GM18511 (cell line): Measurements from ENCODE around the gene FCRL5.
"Not testable (repeated sequence)": the region's sequence is repeated elsewhere in the genome, so short reads cannot be mapped to it uniquely, and the experiment has no call there.

Source experiments
- ATAC-seq: cut with Tn5 transposase; IDR thresholded peaks from one replicate; pipeline ENCODE4 v1.9.1; 2021; ENCODE audit warnings: mild to moderate bottlenecking, moderate library complexity; ENCODE audit not compliant: unreplicated experiment

Gene FCRL5

DNA sequence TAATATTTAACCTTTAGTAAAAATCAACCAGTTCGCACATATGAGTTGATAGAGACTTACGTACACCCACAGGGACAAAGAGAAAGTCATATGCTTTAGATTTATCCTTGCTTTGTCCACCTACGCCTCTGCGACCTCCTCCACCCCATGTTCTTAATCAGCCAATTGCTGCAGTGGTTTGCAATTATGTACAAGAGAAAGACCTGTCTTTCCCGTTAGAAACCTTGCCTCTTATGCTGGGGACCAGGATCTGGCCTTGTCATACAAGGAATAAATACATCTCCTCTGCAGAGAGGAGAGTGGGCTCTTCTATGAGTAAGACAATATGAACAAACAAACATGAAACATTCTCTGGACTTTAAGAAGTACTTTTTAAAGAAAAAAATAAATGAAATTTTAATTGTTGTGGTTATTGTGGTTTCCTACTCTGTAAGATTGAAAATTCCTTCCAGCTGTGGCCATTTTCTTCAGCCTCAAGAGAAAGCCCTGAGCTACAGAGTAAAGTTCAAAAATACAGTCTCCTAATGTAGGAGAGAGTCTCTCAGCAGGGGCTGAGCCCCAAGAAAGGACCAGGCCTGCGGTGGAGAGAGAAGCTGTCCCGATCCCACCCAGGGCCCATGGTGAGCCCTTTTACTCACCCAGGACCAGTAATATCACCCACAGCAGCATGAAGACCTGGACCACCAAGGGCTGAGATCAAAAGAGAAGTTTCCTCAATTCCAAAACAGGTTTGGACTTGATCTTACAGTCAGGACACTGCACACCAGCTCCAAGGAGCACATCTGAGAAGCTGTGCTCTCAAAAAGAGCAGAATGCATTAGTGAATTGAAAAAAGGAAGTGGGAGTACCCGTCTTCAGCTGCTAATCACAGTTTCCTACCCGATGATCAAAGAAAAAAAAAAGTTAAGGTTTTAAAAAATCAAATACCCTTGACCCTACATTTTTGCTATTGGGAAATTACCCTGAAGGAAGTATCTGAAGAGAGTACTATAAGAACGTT is at the start of gene FCRL5:
FCRL5 (minus strand) TSS at position 822 of the 1,000 bp plus-strand sequence; CDS start at position 669, 153 bp downstream.
- ATAC-seq: peak; percentile 83

DNA sequence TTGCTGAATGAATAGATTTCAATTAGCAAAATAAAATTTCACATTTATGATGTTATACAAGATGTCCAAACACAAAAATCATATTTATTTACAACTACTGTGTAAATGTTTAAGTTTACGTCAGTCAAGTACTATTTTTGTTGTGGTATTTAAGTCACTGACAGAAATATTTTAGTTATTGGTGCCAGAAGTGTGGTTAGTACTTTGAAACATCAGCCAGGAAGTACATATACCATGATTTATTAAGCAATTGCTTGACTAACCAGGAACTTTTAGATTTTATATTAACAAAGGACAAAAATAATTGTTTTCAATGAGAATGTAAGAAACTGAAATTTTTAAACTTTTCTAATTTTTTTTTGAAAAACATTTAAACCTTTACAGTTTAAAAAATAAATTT is 47.9 kb upstream of the FCRL5 start:
- ATAC-seq: no peak

DNA sequence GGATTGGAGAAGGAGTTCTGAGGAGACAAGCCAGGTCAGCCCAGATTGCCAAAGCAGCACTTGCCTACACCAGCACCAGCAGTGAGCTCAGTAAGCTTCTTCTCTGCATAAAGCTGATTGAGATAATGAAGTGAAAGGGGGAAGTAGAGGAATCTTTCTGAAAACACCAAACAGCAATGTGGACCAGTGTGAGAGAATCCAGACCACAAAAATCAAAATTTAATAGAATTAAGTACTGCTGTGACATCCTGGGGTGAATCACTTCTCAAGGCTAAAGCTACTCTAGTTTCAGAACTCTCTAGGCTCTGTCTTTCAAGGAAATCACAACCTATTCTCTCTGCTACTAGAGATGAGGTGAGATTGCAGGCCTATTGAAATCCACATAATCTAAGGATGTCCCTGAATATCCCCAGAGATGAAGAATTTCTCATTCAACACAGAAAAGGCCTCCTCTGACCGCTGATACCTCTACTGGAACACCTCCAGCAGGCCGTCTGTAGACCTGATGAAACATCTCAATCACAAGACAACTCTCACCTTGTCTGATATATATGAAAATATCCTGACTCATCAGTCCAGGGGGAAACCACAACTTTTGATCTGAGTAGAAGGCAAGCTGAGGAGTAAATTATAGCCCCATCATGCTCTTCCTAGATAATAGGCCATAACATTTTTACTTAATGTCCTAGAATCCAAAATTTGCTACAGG is 45.8 kb upstream of the FCRL5 start, which contains the start of gene FCRL4:
FCRL4 (minus strand) TSS at position 127 of the 709 bp plus-strand sequence. CDS start 141 bp downstream, outside the sequence.
- ATAC-seq: peak; percentile 78

DNA sequence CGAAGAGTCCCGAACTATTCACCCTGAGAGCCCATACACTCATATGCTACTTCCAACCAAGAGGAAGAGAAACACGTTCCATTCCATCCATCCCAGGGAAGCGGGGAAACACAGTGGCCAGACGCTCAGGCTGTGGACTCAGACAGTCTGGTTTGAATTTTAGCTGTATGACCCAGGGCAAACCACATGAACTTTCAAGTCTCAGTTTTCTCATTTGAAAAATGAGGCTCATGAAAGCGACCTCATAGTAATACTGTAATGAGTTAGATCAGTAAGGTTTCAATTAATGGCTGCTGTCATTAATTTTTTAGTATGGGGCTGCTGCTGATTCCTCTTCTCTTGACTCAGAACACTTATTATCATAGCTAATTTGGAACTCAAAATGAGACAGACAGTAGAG is 44.1 kb upstream of the FCRL5 start:
- peak; percentile 46 for ATAC-seq

DNA sequence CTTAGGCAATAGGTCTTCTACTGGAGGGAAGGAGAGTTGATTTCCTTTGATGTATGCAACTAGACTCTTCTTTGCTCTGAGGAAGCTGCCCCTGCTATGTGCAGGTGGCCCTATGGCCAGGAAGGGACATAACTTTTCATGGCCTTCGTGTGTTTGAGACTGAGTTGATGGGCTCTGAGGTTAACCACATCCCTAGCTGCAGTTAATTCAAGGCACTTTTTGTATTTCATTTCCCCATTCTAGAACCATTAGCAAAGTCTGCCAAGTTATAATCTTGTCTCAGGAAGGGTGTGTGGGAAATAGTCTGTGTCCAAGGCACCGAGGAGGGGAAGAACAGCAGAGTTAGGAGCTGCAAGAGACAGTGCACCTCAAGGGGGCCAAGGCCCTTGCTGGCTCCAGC is 43.0 kb upstream of the FCRL5 start:
- peak; percentile 72 for ATAC-seq

DNA sequence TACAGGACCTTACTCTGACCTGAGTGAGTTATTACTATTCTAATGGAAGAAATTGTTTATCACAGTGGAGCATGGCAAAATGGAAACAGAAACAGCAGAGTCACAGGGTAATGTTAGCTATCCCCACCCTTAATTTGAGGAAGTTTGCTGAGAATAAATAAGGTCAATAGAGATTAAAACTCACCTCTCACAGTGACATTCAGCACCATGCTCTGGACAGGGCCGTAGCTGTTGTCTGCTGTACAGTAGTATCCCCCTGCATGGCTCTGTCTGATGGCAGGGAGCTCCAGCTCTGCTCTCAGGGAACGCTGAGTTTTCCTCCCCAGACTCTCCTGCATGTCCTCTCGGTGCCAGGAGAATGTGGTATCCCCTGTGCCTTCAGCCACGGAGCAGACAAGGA is 33.7 kb upstream of the FCRL5 start:
- no peak for ATAC-seq

DNA sequence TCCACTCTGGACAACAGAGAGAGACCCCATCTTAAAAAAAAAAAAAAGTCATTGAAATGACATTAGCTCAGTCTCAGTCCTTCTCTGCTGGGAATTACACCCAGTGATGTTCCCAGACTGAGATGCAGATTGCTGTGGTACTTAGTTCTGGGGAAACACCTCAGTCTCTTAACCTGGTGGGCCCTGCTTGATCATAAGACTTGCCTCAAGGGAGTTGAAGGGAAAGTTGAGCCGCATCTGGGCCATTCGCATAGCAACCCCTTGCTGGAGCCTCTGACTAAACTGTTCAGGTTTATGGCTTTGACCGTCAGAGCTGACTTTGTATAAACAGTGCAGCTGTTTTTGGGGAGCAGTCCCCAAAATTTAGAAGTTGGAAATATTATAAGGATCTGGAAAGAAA is 32.2 kb upstream of the FCRL5 start:
- ATAC-seq: no peak

DNA sequence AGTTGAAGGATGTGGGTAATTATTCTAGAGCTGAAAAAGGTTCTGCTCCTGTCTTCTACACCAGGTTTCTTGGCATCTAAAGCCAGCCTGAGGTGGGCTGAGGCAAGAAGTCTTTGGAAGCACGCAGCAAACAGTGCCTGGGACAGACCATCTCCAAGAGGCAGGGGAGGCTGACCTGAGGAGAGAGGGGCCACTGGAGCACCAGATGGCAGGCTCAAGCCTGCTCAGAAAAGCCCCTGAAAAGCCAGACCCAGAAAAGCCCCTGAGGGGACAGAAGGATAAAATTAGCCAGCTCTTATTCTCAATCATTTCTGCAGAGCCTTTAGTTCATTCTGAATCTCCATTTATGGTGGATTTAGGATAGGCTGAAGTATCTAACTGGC is 28.5 kb upstream of the FCRL5 start:
- no peak for ATAC-seq

DNA sequence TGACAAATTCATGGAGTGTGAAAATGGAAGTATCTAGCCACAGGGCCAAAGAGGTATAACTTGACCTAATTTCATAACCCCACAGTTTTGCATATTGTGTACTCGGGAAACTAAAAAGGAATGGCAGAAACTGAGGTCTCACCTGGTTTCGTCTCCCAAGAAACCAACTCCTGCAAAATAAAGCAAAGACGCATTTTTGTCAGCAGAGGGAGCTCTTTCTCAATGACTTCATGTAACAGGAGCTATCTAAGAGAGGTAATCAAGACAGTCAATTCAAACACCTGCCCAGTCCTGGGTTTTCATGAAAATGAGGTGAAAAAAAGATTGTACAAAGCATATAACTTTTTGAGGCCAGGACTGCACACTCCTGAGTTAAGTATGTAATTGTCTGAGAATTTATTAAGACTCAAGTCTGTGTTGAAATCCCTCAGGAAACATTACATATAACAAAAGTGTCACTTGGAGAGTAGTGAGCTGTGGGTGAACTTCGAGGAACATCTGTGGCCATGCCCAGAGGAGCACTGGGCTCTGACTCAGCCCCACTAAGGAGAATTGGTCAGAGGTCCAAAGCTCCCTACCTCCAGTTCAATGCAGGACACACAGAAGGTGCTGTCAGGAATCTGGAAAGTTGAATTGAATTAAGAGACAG is 28.0 kb upstream of the FCRL5 start:
- ATAC-seq: no peak

DNA sequence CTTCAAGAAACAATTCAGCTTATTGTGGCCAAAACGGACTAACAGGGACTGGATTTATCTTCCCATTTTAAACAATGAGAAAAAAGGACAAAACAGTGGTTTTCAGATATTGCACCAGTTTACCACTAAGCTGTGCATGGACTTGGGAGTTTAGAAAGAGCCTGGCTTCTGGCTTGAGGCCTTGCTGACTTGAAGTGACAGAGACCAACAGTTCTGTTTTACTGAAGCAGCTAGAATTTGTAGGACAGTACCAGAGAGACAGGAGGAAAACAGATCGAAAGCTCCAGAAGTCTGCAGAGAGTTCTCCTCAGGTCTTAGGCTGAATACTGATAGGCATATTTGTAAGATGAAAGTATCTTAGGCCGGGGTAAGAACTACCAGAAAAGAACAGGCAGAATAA is 25.1 kb upstream of the FCRL5 start:
- no peak for ATAC-seq

DNA sequence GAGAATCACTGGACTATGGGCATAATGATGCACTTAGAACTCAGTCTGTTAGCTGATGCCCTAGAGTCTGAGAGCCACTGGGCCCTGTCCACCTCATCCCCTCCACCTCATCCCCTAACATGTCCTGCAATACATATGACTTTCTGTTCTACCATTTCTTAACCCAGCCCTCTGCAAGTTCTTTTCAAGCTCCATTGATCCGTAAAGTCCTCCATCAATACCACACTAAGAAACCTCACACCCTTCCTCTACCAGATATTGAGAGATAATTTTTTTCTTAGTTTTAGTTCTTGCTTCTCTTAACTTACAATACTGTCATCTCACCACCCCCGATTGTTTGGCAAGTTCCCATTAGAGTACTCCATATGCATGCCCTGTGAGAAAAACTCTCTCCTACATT is 23.4 kb upstream of the FCRL5 start:
- ATAC-seq: peak; percentile 89

DNA sequence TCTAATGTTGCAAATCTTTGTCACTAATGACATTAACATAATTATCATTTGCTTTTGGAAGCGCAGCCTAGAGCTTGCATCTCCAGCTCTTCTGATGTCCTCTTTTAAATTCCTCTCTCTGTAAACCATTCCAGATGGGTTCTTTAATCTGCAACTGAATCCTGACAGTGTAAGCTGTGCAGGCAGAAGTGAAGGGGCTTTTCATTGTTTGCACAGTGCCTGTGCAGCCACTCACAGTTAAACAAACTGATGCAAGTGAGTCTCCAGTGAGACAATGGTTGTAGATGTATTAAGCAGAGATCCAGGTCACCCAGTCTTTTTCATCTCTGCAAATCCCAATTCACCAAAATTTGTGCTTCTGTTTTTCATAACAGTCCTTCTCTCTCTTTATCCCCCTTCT is 22.5 kb upstream of the FCRL5 start:
- no peak for ATAC-seq

DNA sequence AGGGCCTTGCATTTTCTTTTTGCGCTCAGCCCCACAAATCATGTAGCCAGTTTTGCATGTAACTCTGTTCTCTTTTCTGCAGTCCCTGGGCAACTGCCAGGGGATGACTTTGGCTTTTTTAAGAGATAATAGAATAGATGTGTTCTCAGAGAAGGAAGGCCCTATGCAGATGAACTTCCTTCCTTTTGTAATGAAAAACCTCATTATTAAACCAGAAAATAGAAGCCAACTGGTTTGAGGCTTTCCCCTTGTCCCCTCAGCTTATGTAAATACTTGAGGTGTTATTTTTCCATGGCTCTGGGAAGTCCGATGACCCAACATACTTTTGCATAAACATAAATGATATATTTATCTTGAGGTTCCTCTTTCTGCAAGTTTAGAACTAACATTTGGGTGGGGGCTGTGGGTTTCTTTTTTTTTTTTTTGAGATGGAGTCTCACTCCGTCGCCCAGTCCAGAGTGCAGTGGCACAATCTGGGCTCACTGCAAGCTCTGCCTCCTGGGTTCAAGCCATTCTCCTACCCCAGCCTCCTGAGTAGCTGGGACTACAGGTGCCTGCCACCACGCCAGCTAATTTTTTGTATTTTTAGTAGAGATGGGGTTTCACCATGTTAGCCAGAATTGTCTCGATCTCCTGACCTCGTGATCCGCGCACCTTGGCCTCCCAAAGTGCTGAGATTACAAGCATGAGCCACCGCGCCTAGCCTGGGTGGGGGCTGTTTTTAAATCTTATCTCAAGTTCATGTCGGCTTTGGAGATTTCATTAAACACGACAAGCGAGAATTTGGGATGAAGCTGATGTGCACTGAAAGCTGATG is 14.4 kb upstream of the FCRL5 start:
- ATAC-seq: peak; percentile 61

DNA sequence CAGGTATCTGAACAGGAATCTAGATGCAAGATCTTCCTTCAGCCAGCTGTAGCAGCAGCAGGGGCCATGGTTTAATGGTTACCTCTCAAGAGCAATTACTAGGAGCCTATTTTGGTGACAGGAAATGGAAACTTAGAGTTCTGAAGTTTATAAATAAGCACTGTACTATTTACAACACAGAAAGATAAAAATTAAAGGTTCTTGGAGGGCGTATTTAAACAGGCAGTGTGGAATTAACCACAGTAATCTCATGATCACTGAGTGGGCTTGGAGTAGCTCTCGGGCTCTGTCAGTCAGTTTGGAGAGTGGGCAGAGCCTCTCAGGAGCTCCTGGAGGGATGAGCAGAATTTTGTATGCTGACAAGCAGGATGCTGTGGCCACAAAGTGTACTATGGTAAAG is 10.2 kb upstream of the FCRL5 start:
- ATAC-seq: peak; percentile 75

DNA sequence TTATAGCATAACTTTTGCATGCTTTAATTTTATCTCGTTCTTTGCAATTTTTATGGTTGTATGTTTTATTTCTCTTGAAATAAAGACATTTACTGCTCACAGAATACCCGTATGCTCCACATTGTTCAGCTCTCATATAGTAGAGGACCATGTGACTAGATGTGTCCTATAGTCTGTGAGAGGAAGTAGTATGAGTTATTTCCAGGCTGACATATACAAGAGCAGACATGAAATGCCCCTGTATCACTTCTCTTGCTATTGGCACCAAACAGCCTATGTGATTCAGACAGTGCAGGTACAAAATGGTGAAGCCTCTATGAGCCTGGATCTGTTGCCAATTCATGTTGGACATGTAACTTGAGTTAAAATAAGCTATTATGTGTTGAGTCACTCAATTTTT is 5.8 kb upstream of the FCRL5 start:
- no peak for ATAC-seq

DNA sequence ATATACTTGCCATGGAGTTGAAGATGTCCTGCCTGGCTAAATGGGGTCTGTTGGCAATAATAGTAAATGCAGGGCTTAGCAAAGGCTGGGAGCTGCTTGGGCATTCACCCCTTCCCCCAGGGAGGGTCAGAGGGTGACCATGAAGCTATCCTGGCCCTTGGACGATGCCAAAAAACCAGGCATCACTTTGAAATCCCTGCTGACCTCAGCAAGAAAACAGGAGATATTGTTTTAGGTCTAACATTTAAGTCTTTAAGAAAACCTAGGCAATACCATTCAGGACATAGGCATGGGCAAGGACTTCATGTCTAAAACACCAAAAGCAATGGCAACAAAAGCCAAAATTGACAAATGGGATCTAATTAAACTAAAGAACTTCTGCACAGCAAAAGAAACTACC is 4.2 kb downstream of the FCRL5 start:
- not testable (repeated sequence) for ATAC-seq

DNA sequence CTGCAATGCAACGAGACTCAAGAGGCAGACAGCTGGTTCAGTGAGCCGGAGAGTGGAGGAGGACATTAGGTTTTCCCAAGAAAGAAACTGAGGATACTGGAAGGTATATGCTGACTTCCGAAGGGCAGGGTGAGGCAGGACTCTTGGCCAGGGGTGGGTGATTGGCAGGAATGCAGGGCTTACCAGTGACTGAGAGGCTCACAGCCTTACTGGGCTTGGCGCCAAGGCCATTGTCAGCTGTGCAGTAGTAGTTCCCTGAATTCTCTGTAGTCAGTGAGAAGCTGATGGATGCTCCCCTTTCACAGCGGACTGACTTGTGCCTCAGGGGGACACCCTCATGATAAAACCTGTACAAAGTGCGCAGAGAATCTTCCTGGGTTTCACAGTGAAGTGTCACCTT is 9.6 kb downstream of the FCRL5 start:
- no peak for ATAC-seq

DNA sequence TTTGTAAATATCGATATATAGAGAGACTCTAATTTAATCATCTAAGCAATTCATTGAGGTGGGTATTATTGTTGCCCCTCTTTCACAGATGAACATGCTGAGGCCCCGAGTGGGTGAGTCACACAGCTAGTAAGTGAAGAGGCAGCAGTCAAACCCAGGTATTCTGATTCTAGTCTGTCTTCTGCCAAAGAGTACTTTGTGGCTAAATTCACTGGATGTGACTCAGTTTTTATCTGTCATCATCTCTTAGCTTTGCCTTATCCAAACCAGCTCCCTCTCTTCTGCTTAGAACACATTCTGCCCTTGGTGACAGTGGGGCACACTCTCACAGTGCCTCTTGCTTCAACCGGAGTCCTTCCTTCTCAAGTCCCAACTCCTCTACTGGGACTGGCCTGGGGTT is 11.5 kb downstream of the FCRL5 start:
- no peak for ATAC-seq

DNA sequence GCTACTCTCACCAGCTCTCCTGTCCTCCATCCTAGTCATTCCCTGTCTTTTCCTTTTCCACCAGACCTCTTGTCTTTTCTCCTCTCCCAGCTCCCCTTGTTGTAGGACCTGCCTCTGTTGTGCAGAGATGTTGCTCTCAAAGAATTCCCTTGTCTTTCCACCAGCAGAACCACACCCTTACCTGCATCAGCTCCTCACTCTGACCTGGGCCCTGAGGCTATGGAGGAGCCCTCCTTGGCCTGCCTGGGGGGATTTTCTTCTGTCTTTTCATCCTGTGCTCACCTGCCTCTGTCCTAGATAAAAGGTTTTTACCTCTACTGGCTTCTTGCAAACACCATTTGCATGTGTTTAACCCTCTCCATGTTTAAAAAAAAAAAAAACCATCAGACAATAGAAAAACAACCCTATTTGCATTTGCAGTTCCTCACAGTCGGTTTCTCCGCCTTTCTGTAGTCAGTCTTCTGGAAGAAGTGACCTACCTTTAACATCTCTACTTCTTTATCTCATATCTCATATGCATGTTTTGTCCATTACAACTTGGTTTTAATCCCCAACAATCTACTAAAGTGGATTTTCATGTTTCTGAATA is 12.1 kb downstream of the FCRL5 start:
- ATAC-seq: no peak

DNA sequence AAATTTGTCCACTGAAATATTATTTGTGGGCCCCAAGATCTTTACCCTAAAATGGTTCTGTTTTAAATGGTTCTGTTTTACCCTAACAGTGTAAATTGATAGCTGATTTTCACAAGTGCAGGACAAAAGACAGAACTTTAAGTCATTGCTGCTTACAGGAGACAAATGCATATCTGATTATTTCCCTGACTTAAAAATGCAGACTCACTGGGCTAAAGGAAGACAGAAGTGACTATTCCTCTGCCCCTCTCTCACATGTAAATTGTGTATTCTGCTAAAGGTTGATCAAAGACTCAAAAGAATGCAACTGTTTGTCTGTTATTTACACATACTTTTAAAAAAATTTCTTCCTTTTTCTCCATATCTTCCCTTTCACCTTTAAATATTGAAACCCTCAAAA is 12.7 kb downstream of the FCRL5 start:
- no peak for ATAC-seq
